Right renal pelvis (tissue), 4 donors: ENCODE results near the gene RGS19. TPM values are rescaled to one million over a fixed set of nuclear protein-coding genes. Genes with fewer than 3 reads are reported as not detected.

ENCODE experiments used
- DNase-seq, 4 donors: peaks; one replicate each; pipeline ENCODE4 v3.0.0-alpha.2; 2013; ENCODE audit warnings: low read depth in 4 of 4, low spot score in 3 of 4, missing footprints in 1 of 4
- polyA plus RNA-seq, 4 donors: library from polyadenylated mRNA; unstranded; fragments of 120-200 nt; gene quantifications; one replicate each; pipeline ENCODE4 v1.2.1, GENCODE V29; 2013; ENCODE audit not compliant: insufficient read length in 4 of 4

RGS19 gene
- polyA plus RNA-seq, 4 donors, result 5.0 to 7.9 (median 5.6) TPM

GRCh38 chr20:64108731-64109681, 29.7 kb upstream of the RGS19 start:
- DNase-seq, result no peak

- no peak for DNase-seq
These were observed 28.6 kb upstream of the RGS19 start for GRCh38 chr20:64107736-64108457.

- DNase-seq, result no peak
These were observed 27.8 kb upstream of the RGS19 start, which contains the start of gene NPBWR2 for GRCh38 chr20:64106981-64107735. Gene NPBWR2, minus strand, starts transcription at chr20:64107565. Its CDS starts 734 bp downstream, at chr20:64106831.

- no peak for DNase-seq
These were observed 27.2 kb upstream of the RGS19 start for GRCh38 chr20:64106435-64106961.

- DNase-seq, result no peak
These were observed 26.6 kb upstream of the RGS19 start for GRCh38 chr20:64105846-64106434.

GRCh38 chr20:64104667-64105451, 25.5 kb upstream of the RGS19 start:
- no peak for DNase-seq

GRCh38 chr20:64103871-64104666, 24.8 kb upstream of the RGS19 start:
- no peak for DNase-seq

- DNase-seq, result no peak
These were observed 23.5 kb upstream of the RGS19 start for GRCh38 chr20:64102647-64103354.

GRCh38 chr20:64101731-64102621, 22.7 kb upstream of the RGS19 start:
- no peak for DNase-seq

- DNase-seq, result no peak
These were observed 21.8 kb upstream of the RGS19 start for GRCh38 chr20:64100946-64101688.

GRCh38 chr20:64100566-64100888, 21.2 kb upstream of the RGS19 start:
- no peak for DNase-seq

GRCh38 chr20:64099880-64100565, 20.7 kb upstream of the RGS19 start:
- no peak for DNase-seq

GRCh38 chr20:64099086-64099786, 19.9 kb upstream of the RGS19 start:
- no peak for DNase-seq

GRCh38 chr20:64098471-64099013, 19.2 kb upstream of the RGS19 start:
- no peak for DNase-seq

- DNase-seq, result no peak
These were observed 17.2 kb upstream of the RGS19 start for GRCh38 chr20:64096535-64096934.
